Measurements from ENCODE around the gene CCDC174. TPM values are rescaled to one million over a fixed set of nuclear protein-coding genes. Genes with fewer than 3 reads are reported as not detected.

CCDC174 gene
- total RNA-seq, 4 donors from 2014 or later, result 15.8 to 24.0 (median 20.2) TPM

DNA sequence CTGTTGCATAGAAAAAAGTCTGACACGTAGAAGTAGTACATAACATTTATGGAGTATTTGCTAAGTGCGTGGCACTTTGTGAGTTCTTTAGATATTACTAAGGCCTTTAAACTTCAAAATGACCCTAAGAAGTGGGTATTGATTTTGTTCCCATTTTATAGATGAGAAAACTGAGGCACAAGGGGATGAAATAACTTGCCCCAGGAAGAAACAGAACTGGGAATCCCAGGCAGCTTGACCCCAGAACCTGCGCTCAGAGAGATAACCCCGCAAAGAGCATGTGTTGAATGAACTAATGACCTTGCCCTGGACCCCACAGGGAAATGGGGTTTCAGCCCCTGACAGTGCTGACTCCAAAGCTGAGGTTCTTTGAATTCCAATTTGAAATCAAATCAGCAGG, 30.5 kb upstream of the CCDC174 start:
- TF ChIP-seq POLR2A (IDR thresholded peaks at IDR 0.05), result no peak
- no peak for TF ChIP-seq POLR2AphosphoS5 (IDR thresholded peaks at IDR 0.05)
- TF ChIP-seq, protein P1, sequence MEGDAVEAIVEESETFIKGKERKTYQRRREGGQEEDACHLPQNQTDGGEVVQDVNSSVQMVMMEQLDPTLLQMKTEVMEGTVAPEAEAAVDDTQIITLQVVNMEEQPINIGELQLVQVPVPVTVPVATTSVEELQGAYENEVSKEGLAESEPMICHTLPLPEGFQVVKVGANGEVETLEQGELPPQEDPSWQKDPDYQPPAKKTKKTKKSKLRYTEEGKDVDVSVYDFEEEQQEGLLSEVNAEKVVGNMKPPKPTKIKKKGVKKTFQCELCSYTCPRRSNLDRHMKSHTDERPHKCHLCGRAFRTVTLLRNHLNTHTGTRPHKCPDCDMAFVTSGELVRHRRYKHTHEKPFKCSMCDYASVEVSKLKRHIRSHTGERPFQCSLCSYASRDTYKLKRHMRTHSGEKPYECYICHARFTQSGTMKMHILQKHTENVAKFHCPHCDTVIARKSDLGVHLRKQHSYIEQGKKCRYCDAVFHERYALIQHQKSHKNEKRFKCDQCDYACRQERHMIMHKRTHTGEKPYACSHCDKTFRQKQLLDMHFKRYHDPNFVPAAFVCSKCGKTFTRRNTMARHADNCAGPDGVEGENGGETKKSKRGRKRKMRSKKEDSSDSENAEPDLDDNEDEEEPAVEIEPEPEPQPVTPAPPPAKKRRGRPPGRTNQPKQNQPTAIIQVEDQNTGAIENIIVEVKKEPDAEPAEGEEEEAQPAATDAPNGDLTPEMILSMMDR (IDR thresholded peaks at IDR 0.05), result no peak
- peaks cover 24% of the 10 kb centered on the region for H3K27me3 ChIP-seq
- 96 to 100% methylated on average over 1 to 4 of the region's 4 CpGs for WGBS, 2 donors (ENCODE audit: low coverage in 1 of 2)
- no peak overlapping the region for H3K27ac ChIP-seq
- H3K36me3 ChIP-seq, result no peaks in the 10 kb centered on the region
- no peak for ATAC-seq
- H3K9me3 ChIP-seq, result no peaks in the 10 kb centered on the region
- H3K4me1 ChIP-seq, result no peaks in the 10 kb centered on the region
- no peak overlapping the region for H3K4me3 ChIP-seq

- no peaks in the 10 kb centered on the region for H3K4me1 ChIP-seq
- ATAC-seq, result no peak
- no peak overlapping the region for H3K27ac ChIP-seq
- H3K36me3 ChIP-seq, result no peaks in the 10 kb centered on the region
- TF ChIP-seq EP300 (IDR thresholded peaks at IDR 0.05), result no peak
- no peak for TF ChIP-seq POLR2A (IDR thresholded peaks at IDR 0.05)
- TF ChIP-seq, protein P1 (IDR thresholded peaks at IDR 0.05), result no peak
- TF ChIP-seq POLR2AphosphoS5 (IDR thresholded peaks at IDR 0.05), result no peak
- WGBS, 2 donors (ENCODE audit: low coverage in 1 of 2), result 59 to 62% methylated on average over 2 to 6 of the region's 6 CpGs
- H3K4me3 ChIP-seq, result no peak overlapping the region
- peaks cover 35% of the 10 kb centered on the region for H3K27me3 ChIP-seq
- H3K9me3 ChIP-seq, result no peaks in the 10 kb centered on the region
Observed at GRCh38 chr3:14622368-14622767, 29.2 kb upstream of the CCDC174 start.

DNA sequence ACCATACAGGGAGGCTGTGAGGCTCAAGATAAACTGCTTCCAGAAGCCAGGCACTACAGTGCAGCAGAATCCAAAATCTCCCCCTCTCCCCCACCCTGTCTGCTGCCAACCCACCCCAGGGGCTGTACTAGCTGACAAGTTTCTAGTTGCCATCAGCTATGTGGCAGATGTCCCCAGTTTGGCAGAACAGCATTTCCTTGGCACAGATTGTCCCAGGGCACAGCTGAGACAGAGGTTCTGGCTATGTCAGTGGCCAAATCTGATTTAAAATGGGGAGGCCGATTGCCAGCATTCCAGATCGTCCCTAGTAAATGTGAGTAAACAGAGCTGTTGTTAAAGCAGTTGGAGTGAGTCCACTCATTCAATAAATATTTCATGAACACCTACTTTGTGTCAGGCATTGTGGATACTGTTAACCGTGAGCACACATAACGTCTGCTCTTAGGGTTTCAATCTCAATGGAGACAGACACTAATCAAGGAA, 28.0 kb upstream of the CCDC174 start:
- H3K4me1 ChIP-seq, result no peaks in the 10 kb centered on the region
- H3K27ac ChIP-seq, result no peak overlapping the region
- no peak for ATAC-seq
- H3K36me3 ChIP-seq, result no peaks in the 10 kb centered on the region
- peaks cover 0 to 10% (median 0%) of the 10 kb centered on the region in 3 donors for H3K9me3 ChIP-seq
- no peak for TF ChIP-seq POLR2AphosphoS5 (IDR thresholded peaks at IDR 0.05)
- no peak for TF ChIP-seq EP300 (IDR thresholded peaks at IDR 0.05)
- TF ChIP-seq, protein P1 (IDR thresholded peaks at IDR 0.05), result no peak
- no peak for TF ChIP-seq POLR2A (IDR thresholded peaks at IDR 0.05)
- H3K27me3 ChIP-seq, result peaks cover 39% of the 10 kb centered on the region
- 50 to 51% methylated on average over 4 of the region's 4 CpGs for WGBS, 2 donors (ENCODE audit: low coverage in 1 of 2)
- H3K4me3 ChIP-seq, result no peak overlapping the region

DNA sequence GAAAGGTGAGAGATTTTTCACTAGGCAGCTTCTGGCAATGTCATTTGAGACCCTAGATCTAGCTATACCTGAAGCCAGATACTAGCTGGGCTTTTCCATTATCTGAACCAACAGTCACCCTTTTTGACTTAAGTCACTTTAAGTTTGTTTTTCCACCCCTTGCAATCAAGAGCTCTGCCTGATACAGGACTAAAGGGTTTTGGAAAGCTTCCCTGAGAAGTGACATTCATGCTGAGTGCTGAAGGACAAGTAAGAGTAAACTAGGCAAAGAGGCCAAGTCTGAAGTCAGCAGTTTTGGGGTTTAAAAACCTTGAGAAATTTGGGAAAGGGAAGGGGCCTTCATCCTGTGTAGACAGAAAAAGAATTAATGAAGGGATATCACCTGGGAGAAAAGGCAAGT, 27.1 kb upstream of the CCDC174 start:
- Histone ChIP-seq H3K9me3 (peaks cover 0 to 13% (median 0%) of the 10 kb centered on the region in 3 donors), H3K36me3 (no peaks in the 10 kb centered on the region), H3K4me1 (no peaks in the 10 kb centered on the region), H3K4me3 (no peak overlapping the region), H3K27ac (no peak overlapping the region), H3K27me3 (peaks cover 39% of the 10 kb centered on the region)
- TF ChIP-seq, protein P1 (IDR thresholded peaks at IDR 0.05), result no peak
- TF ChIP-seq POLR2AphosphoS5 (IDR thresholded peaks at IDR 0.05) (no peak), EP300 (IDR thresholded peaks at IDR 0.05) (no peak), POLR2A (IDR thresholded peaks at IDR 0.05) (no peak)
- ATAC-seq, result no peak

DNA sequence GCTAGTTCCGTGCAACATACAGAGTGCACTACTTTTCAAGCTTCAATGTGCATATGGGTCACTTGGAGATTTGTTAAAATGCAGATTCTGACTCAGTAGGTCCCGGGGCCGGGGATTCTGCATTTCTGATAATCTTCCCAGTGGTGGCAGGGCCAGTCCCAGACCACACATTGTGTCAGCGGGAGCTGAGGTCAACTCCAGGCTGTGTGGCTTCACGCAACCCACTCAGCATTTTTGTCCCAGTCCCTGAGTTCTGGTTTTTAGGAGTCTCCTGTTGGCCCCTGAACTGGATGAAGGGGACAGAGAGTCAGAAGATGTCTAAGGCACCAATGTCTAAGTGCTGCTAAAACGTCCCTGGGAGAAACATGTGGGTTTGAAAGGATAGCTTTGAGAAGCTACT, 26.1 kb upstream of the CCDC174 start:
- WGBS, 2 donors (ENCODE audit: low coverage in 1 of 2), result 62 to 67% methylated on average over 3 to 6 of the region's 6 CpGs
- TF ChIP-seq POLR2AphosphoS5 (IDR thresholded peaks at IDR 0.05) (no peak), EP300 (IDR thresholded peaks at IDR 0.05) (no peak), POLR2A (IDR thresholded peaks at IDR 0.05) (no peak)
- TF ChIP-seq, protein P1 (IDR thresholded peaks at IDR 0.05), result no peak

More for the DNA sequence above, 26.1 kb upstream of the CCDC174 start:
- H3K27ac ChIP-seq, result no peak overlapping the region
- peaks cover 37% of the 10 kb centered on the region for H3K27me3 ChIP-seq
- no peak for ATAC-seq
- no peaks in the 10 kb centered on the region for H3K36me3 ChIP-seq
- H3K4me3 ChIP-seq, result no peak overlapping the region
- H3K4me1 ChIP-seq, result no peaks in the 10 kb centered on the region
- H3K9me3 ChIP-seq, result peaks cover 0 to 13% (median 0%) of the 10 kb centered on the region in 3 donors
